Breast epithelium (tissue), 3 donors: ENCODE data around the gene VPS41.

ENCODE experiments used
- CTCF ChIP-seq, 3 donors: fragments of 450-650 bp; IDR thresholded peaks; one replicate each; pipeline ENCODE4 v1.5.1; 2016 to 2017; ENCODE audit warnings: antibody characterized with exemption in 3 of 3, mild to moderate bottlenecking in 3 of 3, moderate library complexity in 3 of 3
- POLR2AphosphoS5 ChIP-seq, 3 donors: sonication (generic); formaldehyde crosslinking; IDR thresholded peaks; one replicate each; pipeline ENCODE4 v1.6.1; 2017; ENCODE audit warnings: antibody characterized with exemption in 3 of 3

GRCh38 chr7:38839851-38840250 lies 69.1 kb downstream of the VPS41 start:
- TF ChIP-seq CTCF (IDR thresholded peaks at IDR 0.05) (no peak), POLR2AphosphoS5 (IDR thresholded peaks at IDR 0.05) (no peak)
